MCF 10A (cell line): Measurements from ENCODE around the gene ENG. TPM values are rescaled to one million over a fixed set of nuclear protein-coding genes. Genes with fewer than 3 reads are reported as not detected.

Experiments
- BruUV-seq: library from RNA; stranded (reverse); fragments of 400-500 nt; replicated peaks from 2 replicates; lab custom pipeline; 2021; lab: Mats Ljungman, UMichigan
- CTCF ChIA-PET: fragments of 300-600 bp; sonication (Branson Sonifier 250); formaldehyde crosslinking; extraction: SDS; loops from one replicate; lab custom pipeline; 2021; ENCODE audit warnings: antibody characterized with exemption, inconsistent platforms; lab: Yijun Ruan, JAX
- POLR2A ChIA-PET: fragments of 300-600, 350-650 bp; sonication (Branson Sonifier 250); formaldehyde crosslinking; extraction: SDS; loops from one replicate; lab custom pipeline; 2020; ENCODE audit warnings: antibody characterized with exemption, inconsistent platforms; lab: Yijun Ruan, JAX
- DNase-seq: peaks from one replicate; pipeline ENCODE4 v3.0.0-alpha.2; 2018; ENCODE audit not compliant: unreplicated experiment
- H3K27ac Mint-ChIP-seq: one replicate; pipeline ENCODE4 v1.8.0; 2022; ENCODE audit warnings: mild to moderate bottlenecking, low read depth, mixed read lengths; ENCODE audit not compliant: unreplicated experiment
- H3K27me3 Mint-ChIP-seq: one replicate; pipeline ENCODE4 v1.8.0; 2022; ENCODE audit warnings: mixed read lengths; ENCODE audit not compliant: insufficient read depth, unreplicated experiment
- H3K36me3 Mint-ChIP-seq: one replicate; pipeline ENCODE4 v1.8.0; 2022; ENCODE audit warnings: mild to moderate bottlenecking, moderate library complexity, mixed read lengths; ENCODE audit not compliant: insufficient read depth, unreplicated experiment
- H3K4me1 Mint-ChIP-seq: one replicate; pipeline ENCODE4 v1.8.0; 2022; ENCODE audit warnings: mixed read lengths; ENCODE audit not compliant: insufficient read depth, unreplicated experiment
- H3K4me3 Mint-ChIP-seq: one replicate; pipeline ENCODE4 v1.8.0; 2022; ENCODE audit warnings: mild to moderate bottlenecking, moderate library complexity, mixed read lengths; ENCODE audit not compliant: unreplicated experiment
- H3K9me3 Mint-ChIP-seq: one replicate; pipeline ENCODE4 v1.8.0; 2022; ENCODE audit warnings: mixed read lengths; ENCODE audit not compliant: unreplicated experiment
- intact Hi-C: fragments of 100-400 bp; cut with micrococcal nuclease; formaldehyde crosslinking; loops from 2 replicates; pipeline ENCODE4 v1.14.1; 2022
- total RNA-seq: library from RNA; stranded (reverse); gene quantifications from 2 replicates; pipeline ENCODE4 v1.2.3, GENCODE V29; 2022
- TF ChIP-seq, protein P1 (sequence below): fragments of 200-600 bp; IDR thresholded peaks from one replicate; pipeline ENCODE4 v1.8.0; 2022; ENCODE audit warnings: antibody characterized with exemption, mild to moderate bottlenecking; ENCODE audit not compliant: unreplicated experiment

Gene ENG
- total RNA-seq, 1 experiment from 2014 or later, result 22.1 TPM

DNA sequence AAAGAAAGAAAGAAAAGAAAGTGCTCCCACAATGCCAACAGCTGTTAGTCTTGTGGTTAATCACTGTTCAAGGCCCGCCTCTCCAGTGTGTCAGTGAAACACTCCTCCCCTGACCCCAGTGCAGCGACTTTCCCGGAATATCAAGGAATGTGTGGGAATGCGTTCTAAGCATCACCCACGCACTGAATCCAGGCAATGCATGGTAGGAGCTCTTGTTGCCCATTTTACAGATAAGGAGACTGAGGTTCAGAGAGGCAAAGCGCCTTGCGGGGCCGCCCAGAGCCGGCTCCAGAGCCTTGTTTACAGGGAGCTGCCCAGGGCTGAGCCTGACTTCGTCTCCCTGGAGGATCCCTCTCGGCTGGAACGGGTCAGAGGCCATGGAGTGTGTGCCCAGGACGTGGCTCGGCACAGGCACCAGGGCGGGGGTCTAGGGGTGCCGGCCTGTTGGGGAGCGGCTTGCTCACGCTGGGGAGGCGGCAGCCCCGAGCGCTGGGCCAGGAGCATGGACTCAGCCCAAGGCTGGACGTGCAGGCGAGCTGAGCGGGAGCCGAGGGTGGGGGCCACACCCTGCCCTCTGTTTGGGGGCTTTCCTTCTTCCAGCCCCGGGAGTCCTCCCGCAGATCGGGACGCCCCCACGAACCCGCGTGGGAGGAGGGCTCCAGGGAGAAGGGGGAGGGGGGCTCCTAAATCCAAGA lies 44.1 kb upstream of the ENG start:
- Mint-ChIP-seq H3K4me1 (peaks cover 9% of the 10 kb centered on the region), H3K9me3 (no peaks in the 10 kb centered on the region), H3K36me3 (peaks cover 20% of the 10 kb centered on the region), H3K4me3 (peak overlapping the region; percentile 77), H3K27ac (peak overlapping the region; percentile 80), H3K27me3 (no peaks in the 10 kb centered on the region)
- TF ChIP-seq, protein P1, sequence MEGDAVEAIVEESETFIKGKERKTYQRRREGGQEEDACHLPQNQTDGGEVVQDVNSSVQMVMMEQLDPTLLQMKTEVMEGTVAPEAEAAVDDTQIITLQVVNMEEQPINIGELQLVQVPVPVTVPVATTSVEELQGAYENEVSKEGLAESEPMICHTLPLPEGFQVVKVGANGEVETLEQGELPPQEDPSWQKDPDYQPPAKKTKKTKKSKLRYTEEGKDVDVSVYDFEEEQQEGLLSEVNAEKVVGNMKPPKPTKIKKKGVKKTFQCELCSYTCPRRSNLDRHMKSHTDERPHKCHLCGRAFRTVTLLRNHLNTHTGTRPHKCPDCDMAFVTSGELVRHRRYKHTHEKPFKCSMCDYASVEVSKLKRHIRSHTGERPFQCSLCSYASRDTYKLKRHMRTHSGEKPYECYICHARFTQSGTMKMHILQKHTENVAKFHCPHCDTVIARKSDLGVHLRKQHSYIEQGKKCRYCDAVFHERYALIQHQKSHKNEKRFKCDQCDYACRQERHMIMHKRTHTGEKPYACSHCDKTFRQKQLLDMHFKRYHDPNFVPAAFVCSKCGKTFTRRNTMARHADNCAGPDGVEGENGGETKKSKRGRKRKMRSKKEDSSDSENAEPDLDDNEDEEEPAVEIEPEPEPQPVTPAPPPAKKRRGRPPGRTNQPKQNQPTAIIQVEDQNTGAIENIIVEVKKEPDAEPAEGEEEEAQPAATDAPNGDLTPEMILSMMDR, result no peak
- ChIA-PET POLR2A (interaction anchor here (0.7 to 3.2 kb wide), 12 partner anchors 9 to 290 kb away, joined by 3 to 35 read pairs (median 4); partner anchors contain the start of genes CDK9, ST6GALNAC4 and TOR2A), CTCF (interaction anchor here (0.7 kb wide), 1 partner anchor 16 kb away, joined by 3 read pairs; no protein-coding TSS in a partner anchor)
- no TSS peak for BruUV-seq
- intact Hi-C loops, result no loop called here
- DNase-seq, result peak; percentile 66

GRCh38 chr9:127897193-127897692 lies 42.8 kb upstream of the ENG start:
- TF ChIP-seq, protein P1, result no peak
- intact Hi-C loops, result no loop called here
- no peak overlapping the region for H3K27ac Mint-ChIP-seq
- no peaks in the 10 kb centered on the region for H3K27me3 Mint-ChIP-seq
- no peak overlapping the region for H3K4me3 Mint-ChIP-seq
- ChIA-PET CTCF (interaction anchor here (0.5 kb wide), 1 partner anchor 12 kb away, joined by 3 read pairs; no protein-coding TSS in a partner anchor), POLR2A (no interaction called here)
- no peaks in the 10 kb centered on the region for H3K9me3 Mint-ChIP-seq
- H3K36me3 Mint-ChIP-seq, result peaks cover 33% of the 10 kb centered on the region
- no peak for DNase-seq
- peaks cover 9% of the 10 kb centered on the region for H3K4me1 Mint-ChIP-seq
- no TSS peak for BruUV-seq

DNA sequence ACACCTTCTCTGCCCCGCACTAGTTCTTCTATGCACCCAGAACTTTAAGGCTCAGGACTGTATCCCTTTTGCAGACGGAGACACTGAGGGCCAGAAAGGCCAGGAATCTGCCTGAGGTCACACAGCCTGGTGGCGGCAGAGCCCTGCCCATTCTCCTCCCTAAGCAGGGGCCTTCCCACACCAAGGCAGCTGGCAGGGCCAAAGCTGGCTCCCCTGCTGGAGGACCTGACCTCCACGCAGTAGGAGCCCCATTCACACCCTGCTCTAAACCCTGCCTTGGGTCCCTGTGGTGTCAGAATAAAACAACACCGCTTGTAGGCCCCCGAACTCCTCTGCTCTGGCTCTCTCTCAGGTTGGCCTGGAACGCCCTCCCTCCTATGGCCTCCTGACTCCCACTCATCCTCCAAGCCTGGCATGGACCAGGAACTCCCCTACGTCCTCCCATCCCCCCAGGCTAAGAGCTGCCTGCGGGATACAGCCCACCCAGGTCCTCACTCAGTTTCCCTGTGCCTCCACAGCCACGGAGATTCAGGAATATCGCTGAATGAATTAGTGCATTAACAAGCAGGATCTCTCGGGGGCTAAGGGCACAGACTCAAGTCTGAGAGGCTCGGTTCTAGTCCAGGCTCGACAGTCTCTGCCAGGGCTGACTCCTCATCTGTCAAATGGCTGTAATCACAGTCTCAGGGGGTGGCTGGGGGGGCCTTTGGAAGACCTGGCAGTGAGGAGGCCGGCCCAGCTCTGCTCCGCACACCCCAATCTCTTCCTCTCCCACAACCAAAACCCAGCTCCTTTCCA lies 42.1 kb upstream of the ENG start:
- no peak for DNase-seq
- Mint-ChIP-seq H3K4me3 (no peak overlapping the region), H3K9me3 (no peaks in the 10 kb centered on the region), H3K27ac (no peak overlapping the region), H3K4me1 (peaks cover 10% of the 10 kb centered on the region), H3K27me3 (no peaks in the 10 kb centered on the region), H3K36me3 (peaks cover 33% of the 10 kb centered on the region)
- TF ChIP-seq, protein P1, result no peak
- intact Hi-C loops, result no loop called here
- POLR2A ChIA-PET, result interaction anchor here (0.6 kb wide), 1 partner anchor 445 kb away, joined by 3 read pairs; the partner anchor contains the start of genes LRSAM1 and RPL12
- CTCF ChIA-PET, result interaction anchor here (0.5 to 1.1 kb wide), 2 partner anchors 63 to 392 kb away, joined by 3 read pairs; no protein-coding TSS in a partner anchor
- BruUV-seq, result no TSS peak

DNA sequence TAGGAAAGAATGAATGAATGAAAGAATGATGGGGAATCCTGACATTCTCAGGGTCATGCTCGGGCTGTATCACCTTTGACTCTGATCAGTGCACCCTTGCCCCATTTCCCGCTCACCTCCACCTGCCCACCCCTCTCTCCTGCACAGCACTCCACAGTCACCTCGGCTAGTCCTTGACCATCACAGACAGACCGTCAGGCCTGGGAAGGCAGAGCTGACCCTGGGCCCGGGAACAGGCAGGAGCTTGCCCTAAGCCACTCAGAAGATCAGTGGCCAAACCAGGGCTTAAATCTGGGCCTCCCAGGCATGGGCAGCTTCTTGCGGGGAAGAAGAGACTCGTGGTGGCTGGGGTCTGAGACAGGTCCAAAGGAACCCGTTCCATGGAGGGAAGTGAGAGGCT lies 41.4 kb upstream of the ENG start:
- no TSS peak for BruUV-seq
- intact Hi-C loops, result no loop called here
- TF ChIP-seq, protein P1, result no peak
- no peak for DNase-seq
- CTCF ChIA-PET, result interaction anchor here (1.1 kb wide), 1 partner anchor 391 kb away, joined by 3 read pairs; no protein-coding TSS in a partner anchor
- H3K36me3 Mint-ChIP-seq, result peaks cover 33% of the 10 kb centered on the region
- H3K27me3 Mint-ChIP-seq, result no peaks in the 10 kb centered on the region
- H3K9me3 Mint-ChIP-seq, result no peaks in the 10 kb centered on the region
- H3K27ac Mint-ChIP-seq, result no peak overlapping the region
- POLR2A ChIA-PET, result interaction anchor here (0.5 to 0.6 kb wide), 2 partner anchors 119 to 444 kb away, joined by 3 read pairs; partner anchors contain the start of genes LRSAM1 and RPL12
- H3K4me3 Mint-ChIP-seq, result no peak overlapping the region
- H3K4me1 Mint-ChIP-seq, result peaks cover 10% of the 10 kb centered on the region
